Measurements from ENCODE around the gene ENPP6. TPM values are rescaled to one million over a fixed set of nuclear protein-coding genes. Genes with fewer than 3 reads are reported as not detected.

ENPP6 gene
- total and polyA plus RNA-seq, 2 of the 13 experiments (the other 11 are each of a cell fraction or from before 2014, with no cell fraction given): not detected

- no peaks in the 10 kb centered on the region for H3K79me2 ChIP-seq (ENCODE audit: insufficient read depth, low read length)
- H3K27me3 ChIP-seq (ENCODE audit: control insufficient read depth in 1 of 2, insufficient read depth in 2 of 2, low read length in 2 of 2): no peaks in the 10 kb centered on the region
- H3K36me3 ChIP-seq (replicated peaks in 1 of 2; ENCODE audit: control insufficient read depth in 1 of 2, insufficient read depth in 2 of 2, low read length in 2 of 2): no peaks in the 10 kb centered on the region
- no TSS peak for BruUV-seq (replicated peaks)
- H3K4me3 ChIP-seq (replicated peaks in 1 of 3; ENCODE audit: insufficient read depth in 1 of 3, low read depth in 2 of 3, low read length in 3 of 3): no peak overlapping the region
- no peak overlapping the region for H2AFZ ChIP-seq (ENCODE audit: low read length)
- H4K20me1 ChIP-seq (ENCODE audit: insufficient read depth, low read length): no peaks in the 10 kb centered on the region
- 19% methylated on average over 8 of the region's 10 CpGs for WGBS (ENCODE audit: low lambda C conversion rate)
- no peaks in the 10 kb centered on the region for H3K4me1 ChIP-seq (ENCODE audit: insufficient read depth, low read length)
- intact Hi-C loops (cut with micrococcal nuclease; ENCODE audit: unreplicated experiment): no loop called here
- H3K9me3 ChIP-seq (ENCODE audit: low read length): no peaks in the 10 kb centered on the region
- no peak overlapping the region for H3K27ac ChIP-seq (ENCODE audit: extremely low read length, insufficient read depth, low read length)
- in situ Hi-C loops (cut with HindIII; ENCODE audit: extremely low pct_ligation_motif_present, low pct_unique_long_range_greater_than_20kb): no loop called here
- TF ChIP-seq ZNF274 (CRISPR knock-in tag; IDR thresholded peaks at IDR 0.05): no peak
- TF ChIP-seq ARID4A (CRISPR knock-in tag; IDR thresholded peaks at IDR 0.05; ENCODE audit: borderline replicate concordance): no peak
- no peak for TF ChIP-seq MBNL3 (CRISPR knock-in tag; conservative IDR thresholded peaks at IDR 0.05)
- TF ChIP-seq PRMT3 (CRISPR knock-in tag; IDR thresholded peaks at IDR 0.05; ENCODE audit: borderline replicate concordance, low read depth): no peak
- ATAC-seq: no peak
- H3K4me2 ChIP-seq (ENCODE audit: low read depth, low read length): no peak overlapping the region
- no peak overlapping the region for H3K9ac ChIP-seq (ENCODE audit: insufficient read depth, low read depth, low read length)
- no peak for FAIRE-seq
- no peak for DNase-seq (ENCODE audit: low spot score)
- ChIA-PET CTCF (ENCODE audit: low intra/inter-chr PET ratio, low total read pairs) (no interaction called here), POLR2A (no interaction called here)
Observed at GRCh38 chr4:184156163-184156920, 61.3 kb downstream of the ENPP6 start.

Measured in HepG2 (cell line).